HUES64 (cell line): Measurements from ENCODE around the gene KCNG2.

ENCODE experiments used
- H3K27ac ChIP-seq: 2 replicates; pipeline ENCODE4 v1.7.0; 2013; ENCODE audit warnings: low read depth, low read length, inconsistent platforms
- H3K27me3 ChIP-seq: 2 replicates; pipeline ENCODE4 v1.6.1; 2013; ENCODE audit warnings: mild to moderate bottlenecking, low read length; ENCODE audit not compliant: insufficient read depth
- H3K36me3 ChIP-seq: 2 replicates; pipeline ENCODE4 v1.6.1; 2013; ENCODE audit warnings: mild to moderate bottlenecking, low read length; ENCODE audit not compliant: insufficient read depth
- H3K4me1 ChIP-seq: 2 replicates; pipeline ENCODE4 v1.6.1; 2013; ENCODE audit warnings: mild to moderate bottlenecking, low read length, moderate library complexity; ENCODE audit not compliant: insufficient read depth
- H3K4me3 ChIP-seq: 2 replicates; pipeline ENCODE4 v1.5.1; 2013; ENCODE audit warnings: mild to moderate bottlenecking, low read length, moderate library complexity
- H3K9ac ChIP-seq: 2 replicates; pipeline ENCODE4 v1.6.1; 2013; ENCODE audit warnings: mild to moderate bottlenecking, low read depth, low read length
- H3K9me3 ChIP-seq: 2 replicates; pipeline ENCODE4 v1.6.1; 2013; ENCODE audit warnings: low read depth, low read length; ENCODE audit not compliant: insufficient read depth
- WGBS: fragments of 150-250, 120-280 bp; methylation state at CpG from one replicate; pipeline ENCODE4 v1.1.7; 2013; ENCODE audit warnings: missing lambda C conversion rate; 5-methylcytosine and 5-hydroxymethylcytosine counted together

Gene KCNG2

DNA sequence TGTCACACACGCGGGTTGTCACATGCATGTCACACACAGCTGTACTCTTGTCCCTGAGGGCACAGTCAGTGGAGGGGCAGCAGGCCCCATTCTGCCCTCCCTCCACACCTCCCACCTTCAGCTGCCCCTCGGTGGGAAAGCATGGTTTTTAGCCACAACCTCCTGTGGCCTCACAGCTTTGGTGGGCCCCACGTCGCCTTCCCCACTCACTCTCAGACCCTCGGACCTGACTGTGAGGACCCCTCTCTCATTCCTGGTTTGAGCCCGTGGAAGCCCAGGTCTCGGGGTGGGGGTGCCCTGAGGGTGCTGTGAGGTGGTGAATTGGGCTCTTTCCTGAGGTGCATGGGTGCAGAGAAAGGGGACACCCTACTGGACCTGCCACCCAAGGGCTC lies 19.9 kb downstream of the KCNG2 start:
- Histone ChIP-seq H3K4me3 (no peak overlapping the region), H3K27ac (no peak overlapping the region), H3K4me1 (no peaks in the 10 kb centered on the region), H3K27me3 (no peaks in the 10 kb centered on the region), H3K9ac (no peak overlapping the region), H3K9me3 (no peaks in the 10 kb centered on the region), H3K36me3 (no peaks in the 10 kb centered on the region)
- 92% methylated on average over 8 of the region's 8 CpGs for WGBS

DNA sequence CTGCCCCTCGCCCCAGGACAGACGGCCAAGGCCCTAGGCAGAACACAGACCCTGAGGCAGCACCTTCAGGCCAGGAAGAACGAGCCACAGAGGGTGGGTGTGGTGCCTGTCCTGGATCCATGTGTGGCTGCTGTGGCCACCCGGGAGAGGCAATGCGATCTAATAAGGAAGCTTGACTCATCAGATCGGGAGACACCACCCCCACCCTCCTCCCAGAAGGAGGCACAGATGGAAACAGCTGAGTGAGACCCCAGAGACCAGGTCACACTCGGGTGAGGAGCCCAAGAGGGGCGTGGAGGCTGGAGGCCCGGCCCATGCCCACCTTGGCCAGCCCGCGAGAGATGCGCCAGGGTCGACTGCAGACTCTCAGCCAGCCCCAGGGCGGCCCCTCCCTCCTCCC lies 20.3 kb downstream of the KCNG2 start:
- H3K36me3 ChIP-seq = no peaks in the 10 kb centered on the region
- WGBS = 88% methylated on average over 14 of the region's 14 CpGs
- H3K9me3 ChIP-seq = no peaks in the 10 kb centered on the region
- H3K9ac ChIP-seq = no peak overlapping the region
- H3K27ac ChIP-seq = no peak overlapping the region
- H3K4me1 ChIP-seq = no peaks in the 10 kb centered on the region
- H3K4me3 ChIP-seq = no peak overlapping the region
- no peaks in the 10 kb centered on the region for H3K27me3 ChIP-seq

DNA sequence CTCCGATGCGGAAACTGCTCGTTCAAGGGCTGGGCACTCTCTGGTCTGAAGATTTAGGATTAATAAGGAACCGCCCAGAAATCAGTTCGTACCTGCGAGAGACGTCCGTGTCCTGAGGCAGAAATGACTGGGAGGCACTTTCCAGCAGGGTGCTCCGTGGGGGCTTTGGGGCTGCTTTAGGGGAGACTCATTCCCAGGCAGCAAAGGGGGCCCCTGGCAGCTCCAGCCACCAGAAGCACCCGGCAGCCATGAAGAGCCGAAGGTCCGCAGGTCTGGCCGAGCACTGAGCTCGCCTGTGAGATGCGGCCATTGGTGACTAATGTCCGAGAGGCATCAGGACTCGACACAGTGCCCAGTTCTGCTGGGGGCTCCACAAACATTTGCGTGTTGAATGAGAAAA lies 20.9 kb downstream of the KCNG2 start:
- H3K9me3 ChIP-seq = no peaks in the 10 kb centered on the region
- H3K4me1 ChIP-seq = no peaks in the 10 kb centered on the region
- no peak overlapping the region for H3K27ac ChIP-seq
- WGBS = 91% methylated on average over 18 of the region's 18 CpGs
- H3K9ac ChIP-seq = no peak overlapping the region
- no peaks in the 10 kb centered on the region for H3K36me3 ChIP-seq
- no peaks in the 10 kb centered on the region for H3K27me3 ChIP-seq
- no peak overlapping the region for H3K4me3 ChIP-seq

DNA sequence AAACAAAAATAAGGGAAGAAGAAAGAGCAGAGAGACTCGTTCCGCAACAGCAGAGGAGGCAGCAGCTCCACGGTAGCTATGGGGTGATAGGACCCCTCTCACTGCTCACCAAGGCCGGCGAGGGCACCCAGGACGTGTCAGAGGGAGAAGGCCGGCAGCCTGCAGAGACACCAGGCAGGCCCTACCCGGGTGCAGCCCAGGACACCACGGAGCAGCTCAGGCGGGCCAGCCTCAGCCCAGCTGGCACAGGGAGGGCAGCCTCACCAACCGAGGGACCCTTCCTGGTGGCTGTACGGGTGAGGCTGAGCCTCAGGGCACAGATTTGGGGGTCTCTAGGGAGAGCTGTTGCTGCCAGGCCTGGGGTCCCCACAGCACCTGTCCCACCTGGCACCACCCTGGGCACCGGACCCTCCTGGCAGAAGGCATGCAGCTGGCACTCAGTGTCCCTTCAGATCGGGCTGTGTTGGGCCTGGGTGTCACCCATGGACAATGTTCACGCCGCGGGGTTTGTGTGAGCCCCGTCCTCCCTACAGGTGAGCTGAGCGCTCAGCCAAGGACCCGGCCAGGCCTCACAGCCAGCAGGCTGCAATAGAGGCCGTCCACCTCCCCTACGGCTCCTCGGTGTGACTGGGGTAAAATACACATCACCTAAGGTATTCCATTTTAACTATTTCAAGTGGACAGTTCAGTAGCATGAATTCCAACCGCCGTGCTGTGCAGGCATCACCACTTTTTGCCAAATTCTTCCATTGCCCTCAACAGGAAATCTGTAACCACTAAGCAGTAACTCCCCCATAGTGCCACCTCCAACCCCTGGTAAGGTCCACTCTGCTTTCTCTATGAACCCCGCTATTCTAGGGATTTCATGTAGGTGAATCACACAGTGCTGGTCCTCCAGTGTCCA lies 21.6 kb downstream of the KCNG2 start:
- no peaks in the 10 kb centered on the region for H3K27me3 ChIP-seq
- no peak overlapping the region for H3K9ac ChIP-seq
- no peaks in the 10 kb centered on the region for H3K4me1 ChIP-seq
- no peaks in the 10 kb centered on the region for H3K36me3 ChIP-seq
- H3K27ac ChIP-seq = no peak overlapping the region
- no peaks in the 10 kb centered on the region for H3K9me3 ChIP-seq
- H3K4me3 ChIP-seq = no peak overlapping the region
- 93% methylated on average over 26 of the region's 26 CpGs for WGBS

DNA sequence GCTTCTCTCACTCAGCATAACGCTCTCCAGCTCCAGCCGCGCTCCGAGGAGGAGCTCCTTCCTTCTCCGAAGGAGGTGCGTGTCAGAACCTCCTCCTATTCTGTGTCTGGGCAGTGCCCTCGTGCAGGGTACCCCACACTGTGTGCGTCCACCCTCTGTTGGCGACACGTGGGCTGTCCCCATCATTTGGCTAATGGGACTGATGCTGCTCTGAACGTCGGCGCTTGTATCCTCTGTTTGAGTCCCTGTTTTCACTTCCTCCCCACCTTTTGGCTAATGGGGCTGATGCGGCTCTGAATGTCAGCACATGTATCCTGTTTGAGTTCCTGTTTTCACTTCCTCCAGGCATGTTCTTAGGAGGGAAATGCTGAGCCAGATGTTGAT lies 22.2 kb downstream of the KCNG2 start:
- H3K4me1 ChIP-seq = no peaks in the 10 kb centered on the region

DNA sequence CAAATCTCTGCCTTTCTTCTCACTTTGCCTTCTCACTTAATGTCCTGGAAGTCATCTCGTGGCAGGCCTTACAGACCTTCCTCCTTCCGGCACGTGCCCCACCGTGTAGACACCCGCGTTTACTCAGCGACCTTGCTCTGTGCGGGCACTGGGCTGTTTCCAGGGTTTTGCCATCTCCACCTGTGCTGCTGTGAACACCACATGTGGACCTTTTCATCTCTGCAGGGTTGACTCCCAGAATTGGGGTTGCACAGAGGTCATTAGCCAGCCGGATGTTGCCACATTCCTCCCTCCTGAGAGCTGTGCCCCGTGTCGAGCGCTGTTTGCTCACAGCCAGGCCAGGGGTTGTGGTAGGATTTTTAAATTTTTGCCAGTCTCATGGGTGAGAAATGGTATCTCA lies 25.4 kb downstream of the KCNG2 start:
- Histone ChIP-seq H3K4me1 (no peaks in the 10 kb centered on the region), H3K9me3 (no peaks in the 10 kb centered on the region), H3K27ac (no peak overlapping the region), H3K4me3 (no peak overlapping the region), H3K27me3 (no peaks in the 10 kb centered on the region), H3K9ac (no peak overlapping the region), H3K36me3 (no peaks in the 10 kb centered on the region)
- 90% methylated on average over 12 of the region's 12 CpGs for WGBS

More for the DNA sequence above, 22.2 kb downstream of the KCNG2 start:
- Histone ChIP-seq H3K9ac (no peak overlapping the region), H3K4me3 (no peak overlapping the region), H3K27me3 (no peaks in the 10 kb centered on the region), H3K36me3 (no peaks in the 10 kb centered on the region), H3K27ac (no peak overlapping the region), H3K9me3 (no peaks in the 10 kb centered on the region)
- WGBS = 91% methylated on average over 14 of the region's 14 CpGs

DNA sequence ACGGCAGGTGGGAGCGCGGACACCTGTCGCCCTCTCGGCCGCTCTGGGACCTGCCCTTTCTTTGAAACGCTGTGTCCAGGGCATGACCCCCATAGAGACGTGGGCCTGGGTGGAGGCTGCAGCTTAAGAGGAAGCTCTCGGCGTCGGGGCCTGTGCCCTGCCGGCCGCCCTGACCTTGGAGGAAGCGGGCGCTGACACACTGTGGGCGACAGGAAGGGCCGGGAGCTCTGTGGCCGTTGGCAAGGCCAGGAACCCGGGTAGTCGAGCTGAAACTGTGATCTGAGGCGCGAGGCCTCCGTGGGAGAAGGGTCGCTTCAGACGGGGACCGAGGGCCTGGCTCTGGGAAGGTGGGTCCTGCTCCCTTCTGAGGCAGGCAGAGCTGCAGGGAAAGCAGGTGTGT lies 28.2 kb downstream of the KCNG2 start:
- H3K9ac ChIP-seq = no peak overlapping the region
- no peak overlapping the region for H3K4me3 ChIP-seq
- WGBS = 94% methylated on average over 26 of the region's 26 CpGs
- H3K36me3 ChIP-seq = no peaks in the 10 kb centered on the region
- H3K4me1 ChIP-seq = no peaks in the 10 kb centered on the region
- H3K27ac ChIP-seq = no peak overlapping the region
- H3K9me3 ChIP-seq = no peaks in the 10 kb centered on the region
- no peaks in the 10 kb centered on the region for H3K27me3 ChIP-seq

DNA sequence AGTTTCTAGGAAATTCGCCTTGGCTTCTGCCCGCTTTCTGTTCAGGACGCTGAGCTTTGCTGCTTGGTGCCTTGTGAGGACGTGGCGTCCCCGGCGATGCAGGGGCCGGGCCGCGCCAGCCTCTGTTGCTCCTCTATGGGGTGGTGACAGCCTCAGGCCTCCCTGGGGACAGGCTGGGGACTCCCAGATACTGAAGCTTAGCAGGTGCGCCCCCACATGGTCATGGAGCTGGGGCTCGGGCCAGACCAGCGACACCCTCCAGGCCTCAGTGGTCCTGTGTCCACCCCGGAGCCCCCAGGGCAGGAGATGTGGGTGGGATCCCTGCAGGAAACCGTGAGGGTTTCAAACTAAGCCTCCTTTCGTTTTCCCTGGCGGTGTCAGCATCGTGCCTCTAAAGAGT lies 29.2 kb downstream of the KCNG2 start:
- H3K27me3 ChIP-seq = no peaks in the 10 kb centered on the region
- H3K9ac ChIP-seq = no peak overlapping the region
- no peak overlapping the region for H3K4me3 ChIP-seq
- no peaks in the 10 kb centered on the region for H3K36me3 ChIP-seq
- H3K4me1 ChIP-seq = no peaks in the 10 kb centered on the region
- WGBS = 93% methylated on average over 18 of the region's 18 CpGs
- H3K27ac ChIP-seq = no peak overlapping the region
- H3K9me3 ChIP-seq = no peaks in the 10 kb centered on the region

DNA sequence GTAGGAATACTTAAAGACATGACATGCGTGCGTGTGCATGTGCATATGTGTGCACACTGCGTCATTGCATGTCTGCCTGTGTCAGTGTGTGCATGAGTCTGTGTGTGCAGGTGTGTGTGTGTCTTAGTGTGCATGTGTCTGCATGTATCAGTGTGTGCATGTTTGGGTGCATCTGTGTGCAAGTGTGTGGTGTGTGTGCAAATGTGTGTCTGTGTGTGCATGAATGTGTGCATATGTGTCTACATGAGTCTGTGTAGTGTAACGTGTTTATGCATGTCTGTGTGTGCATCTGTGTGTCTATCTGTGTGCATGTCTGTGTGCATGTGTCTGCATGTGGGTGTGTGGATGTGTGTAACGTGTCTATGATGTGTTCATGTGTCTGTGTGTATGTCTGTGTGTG lies 30.5 kb downstream of the KCNG2 start:
- Histone ChIP-seq H3K27me3 (no peaks in the 10 kb centered on the region), H3K4me3 (no peak overlapping the region), H3K9ac (no peak overlapping the region), H3K9me3 (no peaks in the 10 kb centered on the region), H3K4me1 (no peaks in the 10 kb centered on the region), H3K27ac (no peak overlapping the region), H3K36me3 (no peaks in the 10 kb centered on the region)
- 93% methylated on average over 5 of the region's 5 CpGs for WGBS

DNA sequence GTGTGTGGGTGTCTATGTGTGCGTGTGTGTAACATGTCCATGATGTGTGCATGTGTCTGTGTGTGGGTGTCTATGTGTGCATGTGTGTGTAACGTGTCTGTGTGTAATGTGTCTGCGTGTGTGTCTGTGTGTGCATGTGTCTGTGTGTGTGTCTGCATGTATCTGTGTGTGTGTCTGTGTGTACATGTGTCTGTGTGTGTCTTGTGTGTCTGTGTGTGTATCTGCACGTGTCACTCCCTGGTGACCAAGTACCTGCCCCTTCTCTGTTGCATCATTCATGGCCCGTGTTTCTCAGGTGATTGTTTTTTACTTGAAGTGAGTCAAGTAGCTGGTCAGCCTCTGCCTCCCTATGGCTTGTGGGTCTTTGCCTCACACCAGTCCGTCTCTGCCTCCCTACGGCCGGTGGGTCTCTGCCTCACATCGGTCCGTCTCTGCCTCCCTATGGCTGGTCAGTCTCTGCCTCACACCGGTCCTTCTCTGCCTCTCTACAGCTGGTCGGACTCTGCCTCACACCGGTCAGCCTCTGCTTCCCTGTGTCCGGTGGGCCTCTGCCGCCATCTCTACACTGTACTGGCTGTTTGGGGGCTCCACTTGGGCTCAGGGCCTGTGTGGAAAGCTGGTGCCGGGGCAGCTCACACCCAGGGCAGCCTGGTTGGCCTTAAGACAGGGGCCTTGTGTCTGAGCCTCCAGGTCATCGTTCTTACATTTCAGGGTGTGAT lies 31.6 kb downstream of the KCNG2 start:
- Histone ChIP-seq H3K4me1 (no peaks in the 10 kb centered on the region), H3K27me3 (no peaks in the 10 kb centered on the region), H3K4me3 (no peak overlapping the region), H3K9me3 (no peaks in the 10 kb centered on the region), H3K36me3 (no peaks in the 10 kb centered on the region), H3K9ac (no peak overlapping the region), H3K27ac (no peak overlapping the region)
- 92% methylated on average over 17 of the region's 17 CpGs for WGBS

DNA sequence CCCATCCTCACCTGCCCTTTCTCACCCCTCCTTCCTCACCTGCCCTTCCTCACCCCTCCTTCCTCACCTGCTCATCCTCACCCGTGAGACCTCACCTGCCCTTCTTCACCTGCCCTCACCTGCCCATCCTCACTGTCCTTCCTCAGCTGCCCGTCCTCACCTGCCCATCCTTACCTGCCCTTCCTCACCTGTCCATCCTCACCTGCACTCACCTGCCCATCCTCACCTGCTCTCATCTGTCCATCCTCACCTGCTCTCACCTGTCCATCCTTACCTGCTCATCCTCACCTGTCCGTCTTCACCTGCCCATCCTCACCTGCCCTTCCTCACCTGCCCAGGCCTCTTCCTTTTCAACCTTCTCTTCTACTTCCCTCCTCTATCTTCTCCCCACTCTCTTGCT lies 34.4 kb downstream of the KCNG2 start:
- H3K27ac ChIP-seq = no peak overlapping the region
- no peaks in the 10 kb centered on the region for H3K4me1 ChIP-seq
- 91% methylated on average over 3 of the region's 3 CpGs for WGBS
- H3K36me3 ChIP-seq = no peaks in the 10 kb centered on the region
- no peak overlapping the region for H3K4me3 ChIP-seq
- no peak overlapping the region for H3K9ac ChIP-seq
- no peaks in the 10 kb centered on the region for H3K9me3 ChIP-seq
- no peaks in the 10 kb centered on the region for H3K27me3 ChIP-seq
